H9 (cell line): ENCODE results near the gene GPR161. TPM values are rescaled to one million over a fixed set of nuclear protein-coding genes. Genes with fewer than 3 reads are reported as not detected.

Experiments used
- DNase-seq: peaks from one replicate; pipeline ENCODE4 v3.0.0-alpha.2; 2017
- H2AFZ ChIP-seq: one replicate; pipeline ENCODE4 v1.6.1; 2013; ENCODE audit warnings: mild to moderate bottlenecking, low read length, control low read depth, moderate library complexity
- H2AK5ac ChIP-seq: 2 replicates; pipeline ENCODE4 v1.6.1; 2013; ENCODE audit warnings: low read length, control low read depth, mixed read lengths; ENCODE audit not compliant: insufficient read length
- H2BK120ac ChIP-seq: one replicate; pipeline ENCODE4 v1.6.1; 2013; ENCODE audit warnings: low read depth, mild to moderate bottlenecking, low read length, control low read depth, inconsistent platforms; ENCODE audit not compliant: poor library complexity, severe bottlenecking
- H2BK12ac ChIP-seq: 2 replicates; pipeline ENCODE4 v1.6.1; 2013; ENCODE audit warnings: low read length, control low read depth, mixed read lengths, low read depth; ENCODE audit not compliant: insufficient read length
- H2BK15ac ChIP-seq: 2 replicates; pipeline ENCODE4 v1.6.1; 2013; ENCODE audit warnings: low read depth, low read length, control low read depth
- H2BK20ac ChIP-seq: one replicate; pipeline ENCODE4 v1.6.1; 2013; ENCODE audit warnings: low read depth, mild to moderate bottlenecking, low read length, control low read depth, inconsistent platforms; ENCODE audit not compliant: poor library complexity, severe bottlenecking
- H2BK5ac ChIP-seq: 2 replicates; pipeline ENCODE4 v1.6.1; 2013; ENCODE audit warnings: low read length, control low read depth, mixed read lengths; ENCODE audit not compliant: insufficient read length
- H3K14ac ChIP-seq: 2 replicates; pipeline ENCODE4 v1.6.1; 2013; ENCODE audit warnings: low read length, control low read depth; ENCODE audit not compliant: insufficient read depth
- H3K18ac ChIP-seq: 2 replicates; pipeline ENCODE4 v1.6.1; 2013; ENCODE audit warnings: low read depth, mild to moderate bottlenecking, mixed read lengths, low read length, control low read depth; ENCODE audit not compliant: insufficient read length
- H3K23ac ChIP-seq: 2 replicates; pipeline ENCODE4 v1.6.1; 2013; ENCODE audit warnings: low read length, control low read depth, mixed read lengths, low read depth; ENCODE audit not compliant: insufficient read length
- H3K23me2 ChIP-seq: 2 replicates; pipeline ENCODE4 v1.6.1; 2013; ENCODE audit warnings: low read depth, mild to moderate bottlenecking, mixed read lengths, low read length, control low read depth; ENCODE audit not compliant: insufficient read length, poor library complexity, severe bottlenecking
- H3K27ac ChIP-seq: 2 replicates; pipeline ENCODE4 v1.5.1; 2013; ENCODE audit warnings: low read length, control low read depth, mixed read lengths, low read depth; ENCODE audit not compliant: insufficient read length
- H3K27me3 ChIP-seq: 2 replicates; pipeline ENCODE4 v1.6.1; 2013; ENCODE audit warnings: low read length, control low read depth, inconsistent platforms; ENCODE audit not compliant: insufficient read depth
- H3K4ac ChIP-seq: 2 replicates; pipeline ENCODE4 v1.6.1; 2013; ENCODE audit warnings: low read depth, mild to moderate bottlenecking, control low read depth, inconsistent platforms, low read length, moderate library complexity
- H3K4me1 ChIP-seq: 2 replicates; pipeline ENCODE4 v1.6.1; 2013; ENCODE audit warnings: low read length, control low read depth, inconsistent platforms; ENCODE audit not compliant: insufficient read depth
- H3K4me2 ChIP-seq: 2 replicates; pipeline ENCODE4 v1.6.1; 2013; ENCODE audit warnings: low read length, control low read depth, mixed read lengths; ENCODE audit not compliant: insufficient read length, insufficient read depth
- H3K56ac ChIP-seq: 2 replicates; pipeline ENCODE4 v1.6.1; 2013; ENCODE audit warnings: low read depth, mild to moderate bottlenecking, mixed read lengths, low read length, control low read depth; ENCODE audit not compliant: insufficient read length
- H3K79me1 ChIP-seq: 2 replicates; pipeline ENCODE4 v1.6.1; 2013; ENCODE audit warnings: low read depth, mild to moderate bottlenecking, moderate library complexity, low read length, control low read depth, inconsistent platforms; ENCODE audit not compliant: insufficient read depth, poor library complexity, severe bottlenecking
- H3K79me2 ChIP-seq: 2 replicates; pipeline ENCODE4 v1.6.1; 2013; ENCODE audit warnings: low read length, control low read depth, inconsistent platforms; ENCODE audit not compliant: insufficient read depth
- H3K9ac ChIP-seq: 2 replicates; pipeline ENCODE4 v1.6.1; 2013; ENCODE audit warnings: low read length, control low read depth, mixed read lengths; ENCODE audit not compliant: insufficient read length; ENCODE audit errors: extremely low read depth
- H3K9me3 ChIP-seq: one replicate; pipeline ENCODE4 v1.6.1; 2013; ENCODE audit warnings: low read depth, low read length, inconsistent platforms; ENCODE audit not compliant: control insufficient read depth
- H3T11ph ChIP-seq: one replicate; pipeline ENCODE4 v1.6.1; 2013; ENCODE audit warnings: mild to moderate bottlenecking, low read length, control low read depth, inconsistent platforms
- H4K20me1 ChIP-seq: one replicate; pipeline ENCODE4 v1.6.1; 2013; ENCODE audit not compliant: control insufficient read depth, insufficient read length, insufficient read depth
- H4K5ac ChIP-seq: 2 replicates; pipeline ENCODE4 v1.6.1; 2013; ENCODE audit warnings: low read depth, mild to moderate bottlenecking, mixed read lengths, low read length, control low read depth; ENCODE audit not compliant: insufficient read length
- H4K8ac ChIP-seq: replicated peaks from 2 replicates; pipeline ENCODE4 v1.6.1; 2013; ENCODE audit warnings: low read length, control low read depth, mixed read lengths, low read depth; ENCODE audit not compliant: insufficient read length
- H4K91ac ChIP-seq: 2 replicates; pipeline ENCODE4 v1.6.1; 2013; ENCODE audit warnings: low read depth, mild to moderate bottlenecking, moderate library complexity, mixed read lengths, low read length, control low read depth; ENCODE audit not compliant: insufficient read length
- H3K27ac Mint-ChIP-seq, 3 experiments: 2 replicates in 2 of 3; 3 replicates in 1 of 3; pipeline ENCODE4 v1.8.0; 2020 to 2021; ENCODE audit warnings: mixed read lengths in 3 of 3, mild to moderate bottlenecking in 1 of 3, moderate library complexity in 1 of 3
- H3K27me3 Mint-ChIP-seq: 2 replicates; pipeline ENCODE4 v1.8.0; 2021; ENCODE audit warnings: low read depth, mild to moderate bottlenecking, moderate library complexity, mixed read lengths
- H3K36me3 Mint-ChIP-seq, 3 experiments: 2 replicates in 2 of 3; 3 replicates in 1 of 3; pipeline ENCODE4 v1.8.0; 2020 to 2021; ENCODE audit warnings: low read depth in 3 of 3, mixed read lengths in 3 of 3; ENCODE audit not compliant: insufficient read depth in 1 of 3
- H3K4me1 Mint-ChIP-seq, 2 experiments: 2 replicates each; pipeline ENCODE4 v1.8.0; 2020; ENCODE audit warnings: mixed read lengths in 2 of 2
- H3K4me3 Mint-ChIP-seq, 2 experiments: 2 replicates in 1 of 2; 3 replicates in 1 of 2; pipeline ENCODE4 v1.8.0; 2020 to 2021; ENCODE audit warnings: mild to moderate bottlenecking in 2 of 2, mixed read lengths in 2 of 2, moderate library complexity in 1 of 2
- H3K9me3 Mint-ChIP-seq, 2 experiments: 2 replicates in 1 of 2; 3 replicates in 1 of 2; pipeline ENCODE4 v1.8.0; 2020; ENCODE audit warnings: mild to moderate bottlenecking in 2 of 2, mixed read lengths in 2 of 2, moderate library complexity in 1 of 2
- CTCF ChIP-seq: fragments of 200-600 bp; sonication (generic); conservative IDR thresholded peaks from 3 replicates; pipeline ENCODE4 v1.8.0; 2021; ENCODE audit warnings: antibody characterized with exemption, mild to moderate bottlenecking
- WGBS: extraction: QIAGEN DNeasy Blood & Tissue Kit; methylation state at CpG from one replicate; pipeline ENCODE4 v1.1.7; 2013; ENCODE audit warnings: missing lambda C conversion rate, low lambda C conversion rate, mixed read lengths; ENCODE audit not compliant: insufficient read length; ENCODE audit errors: extremely low coverage; 5-methylcytosine and 5-hydroxymethylcytosine counted together
- total RNA-seq: library from RNA; stranded (reverse); gene quantifications from 2 replicates; pipeline ENCODE4 v1.2.1, GENCODE V29; 2021

The GPR161 gene
- total RNA-seq, 1 experiment from 2014 or later = 10.6 TPM

- no peak overlapping the region for H3K23ac ChIP-seq
- H3K9ac ChIP-seq = no peak overlapping the region
- no CpG with 5 or more reads among the region's 1 CpG for WGBS
- TF ChIP-seq CTCF = no peak
- Mint-ChIP-seq H3K4me3 (no peak overlapping the region), H3K36me3 (no peaks in the 10 kb centered on the region), H3K4me1 (peaks cover 5 to 6% of the 10 kb centered on the region in 2 experiments), H3K9me3 (peaks cover 0 to 3% of the 10 kb centered on the region in 2 experiments; a peak in 2 of 5 replicates), H3K27me3 (no peaks in the 10 kb centered on the region), H3K27ac (no peak overlapping the region)
- H3K18ac ChIP-seq = no peak overlapping the region
- no peak overlapping the region for H2BK12ac ChIP-seq
- H4K20me1 ChIP-seq = no peaks in the 10 kb centered on the region
- H3K56ac ChIP-seq = no peak overlapping the region
- H2BK5ac ChIP-seq = no peak overlapping the region
- H3K14ac ChIP-seq = no peak overlapping the region
- no peak overlapping the region for H2AK5ac ChIP-seq
- no peaks in the 10 kb centered on the region for H3K4me1 ChIP-seq
- no peaks in the 10 kb centered on the region for H3K27me3 ChIP-seq
- DNase-seq = no peak
- no peak overlapping the region for H2BK120ac ChIP-seq
- H3K4me2 ChIP-seq = no peak overlapping the region
- no peaks in the 10 kb centered on the region for H3K9me3 ChIP-seq
- no peak overlapping the region for H3K27ac ChIP-seq
- no peaks in the 10 kb centered on the region for H3K79me1 ChIP-seq
- no peak overlapping the region for H2BK15ac ChIP-seq
- no peak overlapping the region for H4K8ac ChIP-seq
- no peak overlapping the region for H3K4ac ChIP-seq
- H4K5ac ChIP-seq = no peak overlapping the region
- no peaks in the 10 kb centered on the region for H3K23me2 ChIP-seq
- no peak overlapping the region for H4K91ac ChIP-seq
- H3K79me2 ChIP-seq = no peaks in the 10 kb centered on the region
- H2AFZ ChIP-seq = no peak overlapping the region
- H2BK20ac ChIP-seq = no peak overlapping the region
- H3T11ph ChIP-seq = no peak overlapping the region
Measured at GRCh38 chr1:168150283-168150682, 13.6 kb upstream of the GPR161 start.
